ENCODE measurements around the gene GOLGA8A.

DNA sequence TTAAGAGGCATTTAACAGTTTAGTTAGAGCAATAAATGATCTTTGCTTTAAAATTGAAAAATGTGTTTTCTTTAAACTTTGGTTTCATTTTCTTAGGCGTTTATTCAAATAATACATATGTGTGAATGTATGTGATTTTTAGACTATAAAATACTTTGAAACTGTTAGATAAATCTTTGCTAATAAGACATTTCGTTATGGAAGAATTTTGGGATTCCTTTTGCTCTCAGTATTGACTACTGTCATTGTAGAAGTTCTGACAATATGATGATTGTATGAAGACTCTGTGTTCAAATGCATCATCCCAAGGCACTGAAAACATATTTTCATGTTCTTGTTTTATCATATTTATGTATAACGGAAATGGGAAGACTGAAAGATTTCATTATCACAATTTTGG is 43.8 kb upstream of the GOLGA8A start:
- no peak for TF ChIP-seq EZH2 (optimal IDR thresholded peaks at IDR 0.05; ENCODE audit: low read depth, low read length)
- TF ChIP-seq, protein P1, sequence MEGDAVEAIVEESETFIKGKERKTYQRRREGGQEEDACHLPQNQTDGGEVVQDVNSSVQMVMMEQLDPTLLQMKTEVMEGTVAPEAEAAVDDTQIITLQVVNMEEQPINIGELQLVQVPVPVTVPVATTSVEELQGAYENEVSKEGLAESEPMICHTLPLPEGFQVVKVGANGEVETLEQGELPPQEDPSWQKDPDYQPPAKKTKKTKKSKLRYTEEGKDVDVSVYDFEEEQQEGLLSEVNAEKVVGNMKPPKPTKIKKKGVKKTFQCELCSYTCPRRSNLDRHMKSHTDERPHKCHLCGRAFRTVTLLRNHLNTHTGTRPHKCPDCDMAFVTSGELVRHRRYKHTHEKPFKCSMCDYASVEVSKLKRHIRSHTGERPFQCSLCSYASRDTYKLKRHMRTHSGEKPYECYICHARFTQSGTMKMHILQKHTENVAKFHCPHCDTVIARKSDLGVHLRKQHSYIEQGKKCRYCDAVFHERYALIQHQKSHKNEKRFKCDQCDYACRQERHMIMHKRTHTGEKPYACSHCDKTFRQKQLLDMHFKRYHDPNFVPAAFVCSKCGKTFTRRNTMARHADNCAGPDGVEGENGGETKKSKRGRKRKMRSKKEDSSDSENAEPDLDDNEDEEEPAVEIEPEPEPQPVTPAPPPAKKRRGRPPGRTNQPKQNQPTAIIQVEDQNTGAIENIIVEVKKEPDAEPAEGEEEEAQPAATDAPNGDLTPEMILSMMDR (IDR thresholded peaks at IDR 0.05; ENCODE audit: low read length), result no peak
